Measurements from ENCODE around the gene FNDC3B. TPM values are rescaled to one million over a fixed set of nuclear protein-coding genes. Genes with fewer than 3 reads are reported as not detected.
A peak's percentile ranks its signal among the peaks of the same experiment; 100 is the strongest.

Gene FNDC3B
- total RNA-seq, 1 donor from 2014 or later: 29.5 TPM

DNA sequence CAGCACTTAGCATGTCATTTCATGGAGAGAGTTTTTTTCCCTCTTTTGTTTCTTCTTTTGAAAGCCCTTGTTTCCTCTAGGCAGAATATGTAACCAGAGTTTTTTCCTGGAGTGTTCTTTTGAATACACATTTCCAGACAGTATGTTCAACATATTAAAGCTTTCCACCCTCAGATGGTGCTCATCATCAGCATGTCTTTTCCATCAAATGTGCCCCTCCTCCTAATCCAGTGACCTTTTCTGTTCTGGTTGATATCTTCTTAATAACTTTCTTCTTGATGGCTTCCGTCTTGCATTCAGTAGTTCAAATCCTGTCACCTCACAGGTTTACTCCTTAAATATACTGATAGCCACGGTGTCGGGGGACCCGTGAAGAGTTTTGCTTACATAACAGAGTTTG, 78.6 kb downstream of the FNDC3B start:
- Mint-ChIP-seq H3K27ac (peak overlapping the region; percentile 40), H3K4me1 (peaks cover 14% of the 10 kb centered on the region), H3K4me3 (no peak overlapping the region), H3K36me3 (peaks cover 50% of the 10 kb centered on the region), H3K9me3 (no peaks in the 10 kb centered on the region), H3K27me3 (ENCODE audit: insufficient read depth, low read depth) (no peaks in the 10 kb centered on the region)
- no peaks in the 10 kb centered on the region for H4K20me1 ChIP-seq (ENCODE audit: low read depth)
- H3F3A ChIP-seq (ENCODE audit: low read depth): no peaks in the 10 kb centered on the region
- no peak overlapping the region for H2AFZ ChIP-seq (replicated peaks)
- no peak overlapping the region for H3K4me2 ChIP-seq
- DNase-seq (ENCODE audit: low spot score): no peak
- H3K9ac ChIP-seq: no peak overlapping the region
- H3K9me3 ChIP-seq (ENCODE audit: low read depth): no peaks in the 10 kb centered on the region
- H3K27me3 ChIP-seq: no peaks in the 10 kb centered on the region
- peaks cover 12% of the 10 kb centered on the region for H3K79me2 ChIP-seq (ENCODE audit: low read depth)
- no peak overlapping the region for H3K4me3 ChIP-seq
- no peaks in the 10 kb centered on the region for H3K4me1 ChIP-seq
- TF ChIP-seq EZH2 (IDR thresholded peaks at IDR 0.05) (no peak), EZH2phosphoT487 (IDR thresholded peaks at IDR 0.05) (no peak)
- TF ChIP-seq, protein P1, sequence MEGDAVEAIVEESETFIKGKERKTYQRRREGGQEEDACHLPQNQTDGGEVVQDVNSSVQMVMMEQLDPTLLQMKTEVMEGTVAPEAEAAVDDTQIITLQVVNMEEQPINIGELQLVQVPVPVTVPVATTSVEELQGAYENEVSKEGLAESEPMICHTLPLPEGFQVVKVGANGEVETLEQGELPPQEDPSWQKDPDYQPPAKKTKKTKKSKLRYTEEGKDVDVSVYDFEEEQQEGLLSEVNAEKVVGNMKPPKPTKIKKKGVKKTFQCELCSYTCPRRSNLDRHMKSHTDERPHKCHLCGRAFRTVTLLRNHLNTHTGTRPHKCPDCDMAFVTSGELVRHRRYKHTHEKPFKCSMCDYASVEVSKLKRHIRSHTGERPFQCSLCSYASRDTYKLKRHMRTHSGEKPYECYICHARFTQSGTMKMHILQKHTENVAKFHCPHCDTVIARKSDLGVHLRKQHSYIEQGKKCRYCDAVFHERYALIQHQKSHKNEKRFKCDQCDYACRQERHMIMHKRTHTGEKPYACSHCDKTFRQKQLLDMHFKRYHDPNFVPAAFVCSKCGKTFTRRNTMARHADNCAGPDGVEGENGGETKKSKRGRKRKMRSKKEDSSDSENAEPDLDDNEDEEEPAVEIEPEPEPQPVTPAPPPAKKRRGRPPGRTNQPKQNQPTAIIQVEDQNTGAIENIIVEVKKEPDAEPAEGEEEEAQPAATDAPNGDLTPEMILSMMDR (IDR thresholded peaks at IDR 0.05): no peak
- no peaks in the 10 kb centered on the region for H3K36me3 ChIP-seq
- no peak overlapping the region for H3K27ac ChIP-seq

DNA sequence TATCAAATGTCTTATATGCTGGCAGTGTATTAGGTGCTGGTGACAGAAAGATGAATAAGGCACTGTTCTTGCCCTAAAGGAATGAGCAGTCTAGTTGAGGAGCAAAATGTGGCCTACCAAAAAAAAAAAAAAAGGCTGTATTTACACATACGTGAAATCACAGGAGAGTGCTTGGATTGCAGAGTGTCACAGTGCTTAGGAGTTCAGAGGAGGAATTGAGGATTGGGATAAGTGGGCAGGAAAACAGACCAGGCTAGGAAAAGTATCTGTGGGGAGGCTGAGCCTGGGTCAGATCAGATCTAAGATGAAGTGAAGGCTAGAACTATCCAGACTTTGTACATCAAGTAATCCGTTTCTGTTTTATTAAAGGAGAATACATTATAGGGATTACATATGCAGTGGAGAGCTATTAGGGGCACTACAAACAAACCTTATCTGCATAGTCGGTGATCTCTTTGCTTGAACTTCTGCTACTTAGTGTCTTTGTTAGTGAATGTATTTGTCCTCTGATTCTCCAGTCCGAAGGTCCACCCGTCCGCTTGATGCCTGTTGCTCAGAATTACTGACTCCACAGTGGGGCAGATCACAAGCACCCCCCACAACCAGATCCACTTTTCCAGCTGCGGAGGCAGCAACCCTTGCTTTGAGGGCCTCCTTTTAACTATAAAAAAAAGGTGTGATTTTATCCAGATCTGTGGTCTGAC, 80.0 kb downstream of the FNDC3B start:
- peaks cover 6% of the 10 kb centered on the region for H3K79me2 ChIP-seq (ENCODE audit: low read depth)
- no peak overlapping the region for H3K4me3 Mint-ChIP-seq
- H3K4me1 ChIP-seq: no peaks in the 10 kb centered on the region
- H3K9me3 Mint-ChIP-seq: no peaks in the 10 kb centered on the region
- H3K9ac ChIP-seq: no peak overlapping the region
- no peak overlapping the region for H3K27ac Mint-ChIP-seq
- H3K4me3 ChIP-seq: no peak overlapping the region
- no peaks in the 10 kb centered on the region for H4K20me1 ChIP-seq (ENCODE audit: low read depth)
- H2AFZ ChIP-seq (replicated peaks): no peak overlapping the region
- no peak overlapping the region for H3K27ac ChIP-seq
- TF ChIP-seq EZH2phosphoT487 (IDR thresholded peaks at IDR 0.05) (no peak), EZH2 (IDR thresholded peaks at IDR 0.05) (no peak)
- TF ChIP-seq, protein P1 (IDR thresholded peaks at IDR 0.05): no peak
- H3F3A ChIP-seq (ENCODE audit: low read depth): no peaks in the 10 kb centered on the region
- no peak overlapping the region for H3K4me2 ChIP-seq
- H3K36me3 ChIP-seq: no peaks in the 10 kb centered on the region
- no peak for DNase-seq (ENCODE audit: low spot score)
- H3K27me3 Mint-ChIP-seq (ENCODE audit: insufficient read depth, low read depth): peaks cover 2% of the 10 kb centered on the region
- peaks cover 51% of the 10 kb centered on the region for H3K36me3 Mint-ChIP-seq
- H3K9me3 ChIP-seq (ENCODE audit: low read depth): no peaks in the 10 kb centered on the region
- peaks cover 23% of the 10 kb centered on the region for H3K4me1 Mint-ChIP-seq
- H3K27me3 ChIP-seq: no peaks in the 10 kb centered on the region

DNA sequence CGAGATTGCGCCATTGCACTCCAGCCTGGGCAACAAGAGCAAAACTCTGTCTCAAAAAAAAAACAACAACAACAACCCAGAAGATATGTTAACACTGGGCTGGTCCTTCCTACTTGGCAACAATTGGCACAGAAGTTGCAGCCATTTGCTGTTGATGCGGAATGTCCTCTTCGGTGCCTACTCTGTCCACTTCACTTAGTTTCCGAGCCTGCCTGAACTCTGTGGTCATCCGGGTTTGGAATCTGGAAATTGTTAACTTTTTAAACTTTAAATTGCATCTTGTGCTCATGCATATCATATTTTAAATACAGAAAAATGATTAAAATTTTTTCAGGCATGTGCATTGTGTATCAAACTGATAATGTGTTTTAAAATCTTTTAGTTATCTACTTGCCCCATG, 81.5 kb downstream of the FNDC3B start:
- no peak overlapping the region for H3K4me3 ChIP-seq

More for the DNA sequence above, 81.5 kb downstream of the FNDC3B start:
- no peaks in the 10 kb centered on the region for H3K4me1 ChIP-seq
- TF ChIP-seq EZH2 (IDR thresholded peaks at IDR 0.05) (no peak), EZH2phosphoT487 (IDR thresholded peaks at IDR 0.05) (no peak)
- TF ChIP-seq, protein P1 (IDR thresholded peaks at IDR 0.05): no peak
- H3K4me3 Mint-ChIP-seq: no peak overlapping the region
- peaks cover 5% of the 10 kb centered on the region for H3K27me3 Mint-ChIP-seq (ENCODE audit: insufficient read depth, low read depth)
- no peaks in the 10 kb centered on the region for H3K9me3 Mint-ChIP-seq
- no peak overlapping the region for H3K27ac Mint-ChIP-seq
- H2AFZ ChIP-seq (replicated peaks): no peak overlapping the region
- H3K36me3 Mint-ChIP-seq: peaks cover 56% of the 10 kb centered on the region
- H3K4me1 Mint-ChIP-seq: peaks cover 35% of the 10 kb centered on the region
- H3F3A ChIP-seq (ENCODE audit: low read depth): no peaks in the 10 kb centered on the region
- H3K27me3 ChIP-seq: no peaks in the 10 kb centered on the region
- H3K36me3 ChIP-seq: no peaks in the 10 kb centered on the region
- peaks cover 11% of the 10 kb centered on the region for H3K79me2 ChIP-seq (ENCODE audit: low read depth)
- no peak for DNase-seq (ENCODE audit: low spot score)
- H3K9ac ChIP-seq: no peak overlapping the region
- H3K4me2 ChIP-seq: no peak overlapping the region
- H3K27ac ChIP-seq: no peak overlapping the region
- peaks cover 3% of the 10 kb centered on the region for H4K20me1 ChIP-seq (ENCODE audit: low read depth)
- no peaks in the 10 kb centered on the region for H3K9me3 ChIP-seq (ENCODE audit: low read depth)

All from neural progenitor cell (in vitro differentiated cells).